HL-60 (cell line): ENCODE data around the gene SMG6.
A peak's percentile ranks its signal among the peaks of the same experiment; 100 is the strongest.

Experiments
- DNase-seq, 2 experiments: peaks; one replicate each; pipeline ENCODE4 v3.0.0-alpha.2; 2010 to 2020; ENCODE audit warnings: low read depth in 1 of 2, low spot score in 1 of 2
- H3K27ac ChIP-seq: fragments of 250-450 bp; sonication (Bioruptor Pico); replicated peaks from 2 replicates; pipeline ENCODE4 v1.5.1; 2020; ENCODE audit warnings: mild to moderate bottlenecking, moderate library complexity
- H3K27me3 ChIP-seq: fragments of 250-450 bp; sonication (Bioruptor Pico); 2 replicates; pipeline ENCODE4 v1.5.1; 2021; ENCODE audit warnings: mild to moderate bottlenecking, moderate library complexity; ENCODE audit not compliant: insufficient read depth, poor library complexity, severe bottlenecking
- H3K4me3 ChIP-seq: replicated peaks from 2 replicates; pipeline ENCODE4 v1.5.1; 2011; ENCODE audit warnings: mild to moderate bottlenecking, control low read depth, low read length; ENCODE audit not compliant: insufficient read depth
- GABPA ChIP-seq: IDR thresholded peaks from 2 replicates; pipeline ENCODE4 v1.6.1; 2012; ENCODE audit warnings: low read depth
- POLR2AphosphoS5 ChIP-seq: IDR thresholded peaks from 2 replicates; pipeline ENCODE4 v1.6.1; 2012; ENCODE audit warnings: low read depth
- REST ChIP-seq: IDR thresholded peaks from 2 replicates; pipeline ENCODE4 v1.6.1; 2012; ENCODE audit warnings: low read depth; ENCODE audit not compliant: insufficient replicate concordance
- SPI1 ChIP-seq: IDR thresholded peaks from 2 replicates; pipeline ENCODE4 v1.6.1; 2012; ENCODE audit warnings: low read depth, mild to moderate bottlenecking, borderline replicate concordance
- TF ChIP-seq, protein P1 (sequence below): IDR thresholded peaks from one replicate; pipeline ENCODE4 v1.5.1; 2011; ENCODE audit warnings: low read length, control low read depth, inconsistent platforms; ENCODE audit not compliant: insufficient read depth

SMG6 gene

DNA sequence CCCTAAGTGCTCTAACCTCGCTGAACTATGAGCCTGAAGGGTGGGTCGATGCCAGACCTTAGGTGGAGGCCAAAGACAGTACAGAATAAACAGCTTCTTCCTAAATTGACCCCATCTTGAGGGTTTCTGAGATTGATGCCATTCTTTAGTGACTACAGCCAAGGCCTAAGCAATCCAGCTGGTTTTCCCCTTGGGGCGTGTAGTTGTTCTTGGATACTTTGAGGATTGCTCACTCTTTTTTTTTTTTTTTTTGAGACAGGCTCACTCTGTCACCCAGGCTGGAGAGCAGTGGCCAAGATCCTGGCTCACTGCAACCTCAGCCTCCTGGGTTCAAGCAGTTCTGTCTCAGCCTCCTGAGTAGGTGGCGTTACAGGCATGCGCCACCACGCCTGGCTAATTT, 259.8 kb downstream of the SMG6 start:
- Histone ChIP-seq H3K4me3 (no peak overlapping the region), H3K27ac (no peak overlapping the region), H3K27me3 (no peaks in the 10 kb centered on the region)
- no peak for DNase-seq
- no peak for TF ChIP-seq SPI1
- TF ChIP-seq, protein P1, sequence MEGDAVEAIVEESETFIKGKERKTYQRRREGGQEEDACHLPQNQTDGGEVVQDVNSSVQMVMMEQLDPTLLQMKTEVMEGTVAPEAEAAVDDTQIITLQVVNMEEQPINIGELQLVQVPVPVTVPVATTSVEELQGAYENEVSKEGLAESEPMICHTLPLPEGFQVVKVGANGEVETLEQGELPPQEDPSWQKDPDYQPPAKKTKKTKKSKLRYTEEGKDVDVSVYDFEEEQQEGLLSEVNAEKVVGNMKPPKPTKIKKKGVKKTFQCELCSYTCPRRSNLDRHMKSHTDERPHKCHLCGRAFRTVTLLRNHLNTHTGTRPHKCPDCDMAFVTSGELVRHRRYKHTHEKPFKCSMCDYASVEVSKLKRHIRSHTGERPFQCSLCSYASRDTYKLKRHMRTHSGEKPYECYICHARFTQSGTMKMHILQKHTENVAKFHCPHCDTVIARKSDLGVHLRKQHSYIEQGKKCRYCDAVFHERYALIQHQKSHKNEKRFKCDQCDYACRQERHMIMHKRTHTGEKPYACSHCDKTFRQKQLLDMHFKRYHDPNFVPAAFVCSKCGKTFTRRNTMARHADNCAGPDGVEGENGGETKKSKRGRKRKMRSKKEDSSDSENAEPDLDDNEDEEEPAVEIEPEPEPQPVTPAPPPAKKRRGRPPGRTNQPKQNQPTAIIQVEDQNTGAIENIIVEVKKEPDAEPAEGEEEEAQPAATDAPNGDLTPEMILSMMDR: no peak

- peak overlapping the region; percentile 65 for H3K4me3 ChIP-seq
- no peak for TF ChIP-seq SPI1
- TF ChIP-seq GABPA: no peak
- TF ChIP-seq POLR2AphosphoS5: no peak
- no peak for TF ChIP-seq REST
- TF ChIP-seq, protein P1: no peak
- no peak overlapping the region for H3K27ac ChIP-seq
- no peak for DNase-seq
- no peaks in the 10 kb centered on the region for H3K27me3 ChIP-seq
Observed at GRCh38 chr17:2042933-2043332, 260.7 kb downstream of the SMG6 start.

DNA sequence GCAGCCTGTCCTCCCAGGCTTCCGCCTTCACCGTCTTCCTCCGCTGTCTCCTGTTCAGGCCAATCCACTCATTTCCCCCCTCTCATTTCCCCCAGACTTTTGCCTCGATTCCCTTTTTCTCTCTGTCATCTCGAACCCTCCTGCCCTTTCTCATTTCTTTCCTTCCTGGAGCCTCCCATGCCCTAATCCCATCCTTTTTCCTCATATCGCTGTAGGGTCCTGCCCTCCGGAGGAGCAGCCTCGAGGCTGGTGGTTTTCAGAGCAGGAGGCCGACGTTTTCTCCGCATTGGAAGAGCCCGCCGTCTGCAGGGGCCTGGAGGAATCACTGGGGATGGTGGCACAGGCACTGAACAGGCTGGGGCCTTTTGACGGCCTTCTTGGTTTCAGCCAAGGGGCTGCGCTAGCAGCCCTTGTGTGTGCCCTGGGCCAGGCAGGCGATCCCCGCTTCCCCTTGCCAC, 261.2 kb downstream of the SMG6 start:
- Histone ChIP-seq H3K4me3 (peak overlapping the region; percentile 65), H3K27ac (peak overlapping the region; percentile 82), H3K27me3 (no peaks in the 10 kb centered on the region)
- no peak for DNase-seq
- TF ChIP-seq POLR2AphosphoS5 (no peak), REST (no peak), GABPA (no peak), SPI1 (no peak)
- TF ChIP-seq, protein P1: no peak
